Sigmoid colon (tissue), 7 donors: Measurements from ENCODE around the gene KLHDC7A. TPM values are rescaled to one million over a fixed set of nuclear protein-coding genes. Genes with fewer than 3 reads are reported as not detected.

Experiments used
- DNase-seq: peaks from one replicate; pipeline ENCODE4 v3.0.0-alpha.2; 2019
- H3K27ac ChIP-seq, 4 donors: fragments of 200-600 bp; sonication (generic); one replicate each; pipeline ENCODE4 v1.5.1; 2016 to 2019; ENCODE audit warnings: mild to moderate bottlenecking in 1 of 4
- H3K27me3 ChIP-seq, 3 donors: fragments of 200-600 bp; sonication (generic); one replicate each; pipeline ENCODE4 v1.5.1; 2019; ENCODE audit warnings: mild to moderate bottlenecking in 1 of 3
- H3K36me3 ChIP-seq, 4 donors: fragments of 200-600 bp; sonication (generic); one replicate each; pipeline ENCODE4 v1.5.1; 2016 to 2019
- H3K4me1 ChIP-seq, 4 donors: fragments of 200-600 bp; sonication (generic); one replicate each; pipeline ENCODE4 v1.5.1; 2017 to 2019
- H3K4me3 ChIP-seq, 4 donors: fragments of 200-600 bp; sonication (generic); one replicate each; pipeline ENCODE4 v1.5.1; 2017 to 2019; ENCODE audit warnings: mild to moderate bottlenecking in 2 of 4, moderate library complexity in 1 of 4
- H3K9me3 ChIP-seq, 4 donors: fragments of 200-600 bp in 3 of 4; sonication (generic) in 3 of 4; one replicate each; pipeline versions ENCODE4 v1.5.1 to v1.6.1; 2013 to 2019
- EP300 ChIP-seq, 4 donors: sonication (generic); formaldehyde crosslinking; IDR thresholded peaks; one replicate each; pipeline ENCODE4 v1.6.1; 2017; ENCODE audit warnings: antibody characterized with exemption in 4 of 4
- POLR2A ChIP-seq, 2 donors: fragments of 450-650 bp; IDR thresholded peaks; one replicate each; pipeline ENCODE4 v1.6.1; 2016; ENCODE audit warnings: antibody characterized with exemption in 2 of 2, mild to moderate bottlenecking in 2 of 2, moderate library complexity in 2 of 2
- POLR2AphosphoS5 ChIP-seq, 4 donors: sonication (generic); formaldehyde crosslinking; IDR thresholded peaks; one replicate each; pipeline ENCODE4 v1.6.1; 2017; ENCODE audit warnings: antibody characterized with exemption in 4 of 4
- WGBS, 2 donors: extraction: QIAGEN DNeasy Blood & Tissue Kit; methylation state at CpG; one replicate each; pipeline ENCODE4 v1.1.7; 2013; 5-methylcytosine and 5-hydroxymethylcytosine counted together
- intact Hi-C: fragments of 100-400 bp; cut with DNase I; formaldehyde crosslinking; loops from one replicate; pipeline ENCODE4 v1.15.1; 2023
- polyA plus RNA-seq, 3 donors: library from polyadenylated mRNA; stranded (reverse); fragments of 200-250 nt; gene quantifications; one replicate each; pipeline ENCODE4 v1.2.3, GENCODE V29; 2013
- total RNA-seq, 4 donors: library from RNA; depleted of rRNA; stranded (reverse); fragments of >200 nt; gene quantifications; one replicate each; pipeline ENCODE4 v1.1.0, GENCODE V29; 2016
- TF ChIP-seq, protein P1 (sequence below), 4 experiments: fragments of 450-650 bp in 3 of 4; fragments of 200-600 bp in 1 of 4; IDR thresholded peaks; one replicate each; pipeline ENCODE4 v1.5.1; 2016 to 2019; ENCODE audit warnings: antibody characterized with exemption in 4 of 4, mild to moderate bottlenecking in 3 of 4, moderate library complexity in 2 of 4
- donor health status: healthy with polysubstance abuse.
- donor health status: Bipolar disorder and iron deficiency.
- donor health status: healthy.

Gene KLHDC7A
- total and polyA plus RNA-seq, 7 donors: under 0.01 to 0.60 (median 0.35) TPM; not detected in 4

DNA sequence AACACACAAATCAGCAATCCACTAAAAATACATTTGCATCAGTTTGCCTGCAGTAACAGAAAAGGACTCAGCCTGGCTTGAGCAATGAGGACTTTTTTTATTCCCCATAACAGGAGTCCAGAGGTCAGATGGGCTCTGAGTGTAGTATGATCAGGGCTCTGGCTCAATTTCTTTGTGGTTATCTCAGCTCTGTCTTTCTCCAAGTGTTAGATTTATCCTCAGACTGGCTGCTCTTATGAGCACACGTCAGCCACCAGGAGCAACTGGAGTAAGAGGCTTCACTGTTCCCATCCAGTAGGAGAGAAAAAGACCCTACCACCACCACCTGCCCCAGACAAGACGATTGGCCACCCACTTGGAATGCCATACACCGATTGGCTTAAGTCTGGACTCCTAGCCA, 36.2 kb upstream of the KLHDC7A start:
- TF ChIP-seq, protein P1, sequence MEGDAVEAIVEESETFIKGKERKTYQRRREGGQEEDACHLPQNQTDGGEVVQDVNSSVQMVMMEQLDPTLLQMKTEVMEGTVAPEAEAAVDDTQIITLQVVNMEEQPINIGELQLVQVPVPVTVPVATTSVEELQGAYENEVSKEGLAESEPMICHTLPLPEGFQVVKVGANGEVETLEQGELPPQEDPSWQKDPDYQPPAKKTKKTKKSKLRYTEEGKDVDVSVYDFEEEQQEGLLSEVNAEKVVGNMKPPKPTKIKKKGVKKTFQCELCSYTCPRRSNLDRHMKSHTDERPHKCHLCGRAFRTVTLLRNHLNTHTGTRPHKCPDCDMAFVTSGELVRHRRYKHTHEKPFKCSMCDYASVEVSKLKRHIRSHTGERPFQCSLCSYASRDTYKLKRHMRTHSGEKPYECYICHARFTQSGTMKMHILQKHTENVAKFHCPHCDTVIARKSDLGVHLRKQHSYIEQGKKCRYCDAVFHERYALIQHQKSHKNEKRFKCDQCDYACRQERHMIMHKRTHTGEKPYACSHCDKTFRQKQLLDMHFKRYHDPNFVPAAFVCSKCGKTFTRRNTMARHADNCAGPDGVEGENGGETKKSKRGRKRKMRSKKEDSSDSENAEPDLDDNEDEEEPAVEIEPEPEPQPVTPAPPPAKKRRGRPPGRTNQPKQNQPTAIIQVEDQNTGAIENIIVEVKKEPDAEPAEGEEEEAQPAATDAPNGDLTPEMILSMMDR (IDR thresholded peaks at IDR 0.05): no peak
- TF ChIP-seq POLR2A (IDR thresholded peaks at IDR 0.05) (no peak), EP300 (IDR thresholded peaks at IDR 0.05) (no peak), POLR2AphosphoS5 (IDR thresholded peaks at IDR 0.05) (no peak)
- no peak overlapping the region for H3K27ac ChIP-seq
- intact Hi-C loops: no loop called here
- no peak for DNase-seq
- no peaks in the 10 kb centered on the region for H3K36me3 ChIP-seq
- H3K4me1 ChIP-seq: no peaks in the 10 kb centered on the region
- peaks cover 0 to 22% (median 8%) of the 10 kb centered on the region in 3 donors for H3K27me3 ChIP-seq
- no peak overlapping the region for H3K4me3 ChIP-seq
- no peaks in the 10 kb centered on the region for H3K9me3 ChIP-seq
- WGBS, 2 donors: 72 to 80% methylated on average over 3 of the region's 3 CpGs

DNA sequence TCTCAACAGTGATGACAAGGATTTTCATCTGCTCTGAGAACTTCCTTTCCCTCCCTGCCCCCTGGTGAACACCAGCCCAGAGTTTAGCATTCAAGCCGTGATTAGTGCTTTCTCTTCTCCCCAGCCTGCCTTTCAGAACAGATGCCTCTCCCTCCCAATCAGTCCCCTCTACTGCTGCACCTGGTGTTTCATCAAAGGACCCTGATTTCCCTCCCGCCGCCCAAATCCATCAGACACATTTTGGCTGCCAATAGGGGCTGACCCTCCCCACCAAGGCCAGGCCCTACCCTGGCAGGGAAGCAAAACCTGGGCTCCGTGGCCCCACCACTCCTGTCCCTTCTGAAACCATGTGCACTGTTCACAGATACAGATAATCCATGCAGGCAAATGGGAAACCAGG, 34.0 kb upstream of the KLHDC7A start:
- DNase-seq: no peak
- Histone ChIP-seq H3K27me3 (peaks cover 0 to 22% (median 8%) of the 10 kb centered on the region in 3 donors), H3K9me3 (no peaks in the 10 kb centered on the region), H3K4me3 (no peak overlapping the region), H3K36me3 (no peaks in the 10 kb centered on the region), H3K4me1 (no peaks in the 10 kb centered on the region), H3K27ac (no peak overlapping the region)
- WGBS, 2 donors: 75 to 95% methylated on average over 4 of the region's 4 CpGs
- TF ChIP-seq EP300 (IDR thresholded peaks at IDR 0.05): no peak
- no peak for TF ChIP-seq POLR2AphosphoS5 (IDR thresholded peaks at IDR 0.05)
- TF ChIP-seq, protein P1 (IDR thresholded peaks at IDR 0.05): no peak
- no peak for TF ChIP-seq POLR2A (IDR thresholded peaks at IDR 0.05)
- intact Hi-C loops: no loop called here

DNA sequence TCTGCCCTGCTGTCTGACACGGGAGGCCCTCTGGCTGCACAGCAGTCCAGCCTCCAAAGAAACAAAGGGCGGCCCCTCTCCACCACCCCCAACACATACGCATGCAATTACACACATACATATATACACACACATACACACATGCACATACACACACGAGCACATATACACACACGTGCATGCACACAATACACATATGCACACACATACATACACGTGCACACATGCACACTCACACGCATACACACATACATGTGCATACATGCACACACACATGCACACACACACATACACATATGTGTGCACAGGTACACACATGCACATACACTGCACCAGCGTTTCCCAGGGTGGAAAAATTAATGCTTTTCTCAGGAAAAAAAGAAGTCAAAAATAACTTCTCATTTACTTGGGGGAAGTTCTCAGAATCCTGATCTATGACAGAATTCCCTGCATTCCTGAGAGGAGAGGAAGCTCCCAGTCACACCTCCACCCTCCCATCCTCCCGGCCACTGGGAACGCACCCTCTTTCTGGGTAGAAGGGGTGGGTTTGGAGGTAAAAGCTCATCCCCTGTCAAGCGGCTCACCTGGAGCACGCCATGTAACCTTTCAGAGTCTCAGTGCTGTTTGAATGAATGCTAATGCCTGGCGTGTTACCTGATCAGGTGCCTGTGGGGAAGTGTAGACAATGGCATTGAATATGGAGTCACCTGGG, 33.1 kb upstream of the KLHDC7A start:
- Histone ChIP-seq H3K4me1 (no peaks in the 10 kb centered on the region), H3K4me3 (no peak overlapping the region), H3K27ac (no peak overlapping the region), H3K36me3 (no peaks in the 10 kb centered on the region), H3K9me3 (no peaks in the 10 kb centered on the region), H3K27me3 (peaks cover 0 to 22% (median 8%) of the 10 kb centered on the region in 3 donors)
- DNase-seq: no peak
- WGBS, 2 donors: 87 to 91% methylated on average over 13 of the region's 13 CpGs
- TF ChIP-seq, protein P1 (IDR thresholded peaks at IDR 0.05): no peak
- no peak for TF ChIP-seq POLR2AphosphoS5 (IDR thresholded peaks at IDR 0.05)
- TF ChIP-seq EP300 (IDR thresholded peaks at IDR 0.05): no peak
- TF ChIP-seq POLR2A (IDR thresholded peaks at IDR 0.05): no peak
- intact Hi-C loops: no loop called here

DNA sequence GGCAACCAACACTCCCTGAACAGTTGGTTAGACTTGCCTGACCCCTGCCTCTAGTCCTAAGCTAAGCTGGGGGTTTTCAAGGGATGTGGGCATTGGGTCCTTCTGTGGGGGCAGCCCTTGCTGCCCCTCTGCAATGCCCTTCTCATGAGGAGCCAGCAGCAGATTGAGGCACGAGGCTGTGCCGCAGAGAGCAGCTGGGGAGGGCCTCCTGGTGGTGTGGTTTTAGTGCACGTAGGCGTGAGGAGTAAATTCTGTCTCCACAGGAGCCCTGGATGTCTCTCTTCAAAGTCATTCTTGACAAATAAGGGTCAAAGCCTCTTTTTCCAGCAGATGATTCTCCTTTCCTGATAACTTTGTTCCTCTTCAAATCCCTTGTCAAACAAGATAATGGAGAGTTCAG, 31.8 kb upstream of the KLHDC7A start:
- peaks cover 0 to 22% (median 8%) of the 10 kb centered on the region in 3 donors for H3K27me3 ChIP-seq
- H3K4me1 ChIP-seq: no peaks in the 10 kb centered on the region
- DNase-seq: no peak
- H3K27ac ChIP-seq: no peak overlapping the region
- TF ChIP-seq POLR2A (IDR thresholded peaks at IDR 0.05): no peak
- no peak for TF ChIP-seq POLR2AphosphoS5 (IDR thresholded peaks at IDR 0.05)
- H3K9me3 ChIP-seq: no peaks in the 10 kb centered on the region
- 44 to 75% methylated on average over 4 of the region's 4 CpGs for WGBS, 2 donors
- intact Hi-C loops: no loop called here
- no peaks in the 10 kb centered on the region for H3K36me3 ChIP-seq
- no peak overlapping the region for H3K4me3 ChIP-seq

DNA sequence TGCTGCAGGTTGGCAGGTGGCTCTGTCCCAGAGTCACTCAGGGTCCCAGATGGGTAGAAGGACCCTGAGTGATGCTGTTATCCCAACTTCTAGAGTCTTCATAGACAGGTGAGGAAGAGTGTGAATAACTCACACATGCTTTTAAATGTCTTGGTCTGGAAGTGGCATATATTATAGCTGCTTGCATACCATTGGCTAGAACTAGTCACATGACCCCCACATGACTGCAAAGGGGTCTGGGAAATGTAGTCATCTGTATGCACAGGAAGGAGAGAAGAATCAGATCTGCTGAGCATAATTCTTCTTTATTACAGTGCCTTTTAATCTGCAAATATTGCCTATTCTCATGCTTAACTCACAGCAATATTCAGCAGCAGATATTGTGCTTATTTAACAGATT, 28.2 kb upstream of the KLHDC7A start:
- TF ChIP-seq, protein P1 (IDR thresholded peaks at IDR 0.05): no peak
- no peak for TF ChIP-seq POLR2AphosphoS5 (IDR thresholded peaks at IDR 0.05)
- TF ChIP-seq EP300 (IDR thresholded peaks at IDR 0.05): no peak
- no peak for TF ChIP-seq POLR2A (IDR thresholded peaks at IDR 0.05)
- H3K27me3 ChIP-seq: peaks cover 0 to 24% (median 0%) of the 10 kb centered on the region in 3 donors
- H3K4me3 ChIP-seq: no peak overlapping the region

More for the DNA sequence above, 28.2 kb upstream of the KLHDC7A start:
- Histone ChIP-seq H3K27ac (no peak overlapping the region), H3K36me3 (no peaks in the 10 kb centered on the region), H3K9me3 (no peaks in the 10 kb centered on the region), H3K4me1 (no peaks in the 10 kb centered on the region)
- intact Hi-C loops: no loop called here
- no peak for DNase-seq
